ENCODE measurements around the gene SNED1. TPM values are rescaled to one million over a fixed set of nuclear protein-coding genes. Genes with fewer than 3 reads are reported as not detected.

SNED1 gene
- total RNA-seq, 1 donor from 2014 or later, result 2.3 TPM

GRCh38 chr2:240964704-240965295, 33.6 kb upstream of the SNED1 start:
- Mint-ChIP-seq H3K27me3 (ENCODE audit: unreplicated experiment) (peaks cover 2% of the 10 kb centered on the region), H3K36me3 (ENCODE audit: low read depth, unreplicated experiment) (no peaks in the 10 kb centered on the region), H3K9me3 (ENCODE audit: unreplicated experiment) (no peaks in the 10 kb centered on the region), H3K4me1 (ENCODE audit: unreplicated experiment) (no peaks in the 10 kb centered on the region), H3K4me3 (ENCODE audit: unreplicated experiment) (no peak overlapping the region), H3K27ac (ENCODE audit: unreplicated experiment) (no peak overlapping the region)
- no peak for TF ChIP-seq CTCF (IDR thresholded peaks at IDR 0.05; ENCODE audit: unreplicated experiment)
- DNase-seq (ENCODE audit: low spot score), result no peak

- Mint-ChIP-seq H3K36me3 (ENCODE audit: low read depth, unreplicated experiment) (no peaks in the 10 kb centered on the region), H3K27me3 (ENCODE audit: unreplicated experiment) (peaks cover 2% of the 10 kb centered on the region), H3K9me3 (ENCODE audit: unreplicated experiment) (no peaks in the 10 kb centered on the region), H3K4me1 (ENCODE audit: unreplicated experiment) (no peaks in the 10 kb centered on the region), H3K4me3 (ENCODE audit: unreplicated experiment) (no peak overlapping the region), H3K27ac (ENCODE audit: unreplicated experiment) (no peak overlapping the region)
- TF ChIP-seq CTCF (IDR thresholded peaks at IDR 0.05; ENCODE audit: unreplicated experiment), result no peak
- no peak for DNase-seq (ENCODE audit: low spot score)
Measured at GRCh38 chr2:240965296-240965904, 33.0 kb upstream of the SNED1 start.

- Mint-ChIP-seq H3K4me3 (ENCODE audit: unreplicated experiment) (no peak overlapping the region), H3K4me1 (ENCODE audit: unreplicated experiment) (no peaks in the 10 kb centered on the region), H3K27ac (ENCODE audit: unreplicated experiment) (no peak overlapping the region), H3K36me3 (ENCODE audit: low read depth, unreplicated experiment) (no peaks in the 10 kb centered on the region), H3K27me3 (ENCODE audit: unreplicated experiment) (peaks cover 2% of the 10 kb centered on the region), H3K9me3 (ENCODE audit: unreplicated experiment) (no peaks in the 10 kb centered on the region)
- no peak for DNase-seq (ENCODE audit: low spot score)
- no peak for TF ChIP-seq CTCF (IDR thresholded peaks at IDR 0.05; ENCODE audit: unreplicated experiment)
Measured at GRCh38 chr2:240965905-240966456, 32.4 kb upstream of the SNED1 start.

GRCh38 chr2:240966457-240966905, 31.9 kb upstream of the SNED1 start:
- no peak for TF ChIP-seq CTCF (IDR thresholded peaks at IDR 0.05; ENCODE audit: unreplicated experiment)
- Mint-ChIP-seq H3K27me3 (ENCODE audit: unreplicated experiment) (peaks cover 3% of the 10 kb centered on the region), H3K9me3 (ENCODE audit: unreplicated experiment) (no peaks in the 10 kb centered on the region), H3K4me3 (ENCODE audit: unreplicated experiment) (no peak overlapping the region), H3K36me3 (ENCODE audit: low read depth, unreplicated experiment) (no peaks in the 10 kb centered on the region), H3K4me1 (ENCODE audit: unreplicated experiment) (no peaks in the 10 kb centered on the region), H3K27ac (ENCODE audit: unreplicated experiment) (no peak overlapping the region)
- no peak for DNase-seq (ENCODE audit: low spot score)
